ENCODE data around the gene FXR1. TPM values are rescaled to one million over a fixed set of nuclear protein-coding genes. Genes with fewer than 3 reads are reported as not detected.

FXR1 gene
- total and polyA plus RNA-seq, 2 of the 4 experiments (the other 2 are of a cell fraction), result 110 to 182 TPM

GRCh38 chr3:180911876-180912303 is 580 bp upstream of the FXR1 start:
- Histone ChIP-seq H3K9me1 (ENCODE audit: insufficient read depth, low read length) (no peaks in the 10 kb centered on the region), H3K27me3 (ENCODE audit: control insufficient read depth, insufficient read depth, low read length) (no peaks in the 10 kb centered on the region), H3K18ac (ENCODE audit: low read depth, low read length) (no peak overlapping the region; the same call in 1 of the 2 replicates), H2BK15ac (ENCODE audit: low read depth, low read length) (no peak overlapping the region), H3K36me3 (ENCODE audit: control insufficient read depth, insufficient read depth, low read length) (peaks cover 4% of the 10 kb centered on the region; the same call in 1 of the 2 replicates), H3K14ac (replicated peaks; ENCODE audit: low read depth, low read length) (peak overlapping the region; percentile 46; the same call in 1 of the 2 replicates), H2AK5ac (ENCODE audit: low read depth, low read length) (no peak overlapping the region), H3K4me1 (ENCODE audit: control insufficient read depth, insufficient read depth, low read length) (no peaks in the 10 kb centered on the region), H4K5ac (ENCODE audit: low read depth, low read length) (0 out of 2 replicates have a peak overlapping the region, but pooled peaks have one; percentile 2), H2BK5ac (ENCODE audit: low read depth, low read length, poor library complexity, severe bottlenecking) (no peak overlapping the region), H2BK20ac (ENCODE audit: low read depth, low read length) (no peak overlapping the region), H3K27ac (ENCODE audit: insufficient read depth, low read length) (0 out of 2 replicates have a peak overlapping the region, but pooled peaks have one; percentile 9), H2AFZ (replicated peaks; ENCODE audit: low read length, poor library complexity) (peak overlapping the region; percentile 96), H3K4ac (ENCODE audit: low read depth, low read length) (no peak overlapping the region), H2AK9ac (replicated peaks; ENCODE audit: low read depth, low read length, poor library complexity) (no peak overlapping the region), H3K56ac (ENCODE audit: extremely low read depth, insufficient read depth, low read length) (no peak overlapping the region; the same call in 1 of the 2 replicates), H3K4me3 (ENCODE audit: insufficient read depth, low read depth, low read length) (peak overlapping the region; percentile 99), H3K79me1 (ENCODE audit: low read depth in 1 of 2, low read length in 2 of 2) (no peaks in the 10 kb centered on the region; a peak in 1 of 4 replicates), H2BK120ac (ENCODE audit: low read depth, low read length) (no peak overlapping the region), H3K9me3 (ENCODE audit: control insufficient read depth, insufficient read depth, low read length) (no peaks in the 10 kb centered on the region), H3K4me2 (ENCODE audit: low read depth, low read length) (peak overlapping the region; percentile 73), H4K8ac (ENCODE audit: low read depth in 2 of 2, low read length in 2 of 2) (peak overlapping the region; percentile 72 to 89; a peak in 3 of 4 replicates), H3K9ac (ENCODE audit: low read depth, low read length) (peak overlapping the region; percentile 46), H4K91ac (ENCODE audit: insufficient read depth, low read depth, low read length) (no peak overlapping the region), H3K23ac (ENCODE audit: low read depth, low read length) (peak overlapping the region; percentile 85; the same call in 1 of the 2 replicates), H4K20me1 (ENCODE audit: insufficient read depth, low read length) (peaks cover 32% of the 10 kb centered on the region)
- dilution Hi-C loops (cut with HindIII; ENCODE audit: low sequenced_read_pairs, unreplicated experiment) (no loop called here), intact Hi-C loops (cut with micrococcal nuclease) (loop anchor here (2.0 kb wide), 1 partner anchor 15 kb away; no protein-coding TSS in a partner anchor), in situ Hi-C loops (cut with MboI; ENCODE audit: low sequenced_read_pairs) (no loop called here)
- DNase-seq (no peak), ATAC-seq (ENCODE audit: low read depth) (no peak)
- 61% methylated on average over 3 of the region's 6 CpGs; no CpG with 5 or more reads in 1 of the 2 experiments for WGBS, 2 experiments (ENCODE audit: extremely low coverage in 2 of 2, insufficient read length in 1 of 2)
- no peak for TF ChIP-seq CHD1 (IDR thresholded peaks at IDR 0.05; ENCODE audit: low read depth, low read length)
- no peak for TF ChIP-seq RFX5 (IDR thresholded peaks at IDR 0.05; ENCODE audit: low read depth, low read length)
- TF ChIP-seq POLR2A (IDR thresholded peaks at IDR 0.05; ENCODE audit: low read depth, low read length), result no peak
- TF ChIP-seq RAD21 (IDR thresholded peaks at IDR 0.05; ENCODE audit: low read length), result no peak
- no peak for TF ChIP-seq MXI1 (IDR thresholded peaks at IDR 0.05; ENCODE audit: borderline replicate concordance, low read depth, low read length)
- TF ChIP-seq FOS (IDR thresholded peaks at IDR 0.05; ENCODE audit: low read depth, low read length), result no peak
- TF ChIP-seq RCOR1 (IDR thresholded peaks at IDR 0.05; ENCODE audit: insufficient replicate concordance, low read length), result no peak
- TF ChIP-seq MAZ (IDR thresholded peaks at IDR 0.05; ENCODE audit: borderline replicate concordance, low read depth, low read length), result no peak
- TF ChIP-seq, protein P1, sequence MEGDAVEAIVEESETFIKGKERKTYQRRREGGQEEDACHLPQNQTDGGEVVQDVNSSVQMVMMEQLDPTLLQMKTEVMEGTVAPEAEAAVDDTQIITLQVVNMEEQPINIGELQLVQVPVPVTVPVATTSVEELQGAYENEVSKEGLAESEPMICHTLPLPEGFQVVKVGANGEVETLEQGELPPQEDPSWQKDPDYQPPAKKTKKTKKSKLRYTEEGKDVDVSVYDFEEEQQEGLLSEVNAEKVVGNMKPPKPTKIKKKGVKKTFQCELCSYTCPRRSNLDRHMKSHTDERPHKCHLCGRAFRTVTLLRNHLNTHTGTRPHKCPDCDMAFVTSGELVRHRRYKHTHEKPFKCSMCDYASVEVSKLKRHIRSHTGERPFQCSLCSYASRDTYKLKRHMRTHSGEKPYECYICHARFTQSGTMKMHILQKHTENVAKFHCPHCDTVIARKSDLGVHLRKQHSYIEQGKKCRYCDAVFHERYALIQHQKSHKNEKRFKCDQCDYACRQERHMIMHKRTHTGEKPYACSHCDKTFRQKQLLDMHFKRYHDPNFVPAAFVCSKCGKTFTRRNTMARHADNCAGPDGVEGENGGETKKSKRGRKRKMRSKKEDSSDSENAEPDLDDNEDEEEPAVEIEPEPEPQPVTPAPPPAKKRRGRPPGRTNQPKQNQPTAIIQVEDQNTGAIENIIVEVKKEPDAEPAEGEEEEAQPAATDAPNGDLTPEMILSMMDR (conservative IDR thresholded peaks at IDR 0.05; ENCODE audit: low read depth, low read length), result no peak
- no peak for TF ChIP-seq NFE2L2 (IDR thresholded peaks at IDR 0.05; ENCODE audit: low read depth, low read length)
- TF ChIP-seq BHLHE40 (IDR thresholded peaks at IDR 0.05; ENCODE audit: low read depth, low read length), result no peak
- TF ChIP-seq, protein P2, sequence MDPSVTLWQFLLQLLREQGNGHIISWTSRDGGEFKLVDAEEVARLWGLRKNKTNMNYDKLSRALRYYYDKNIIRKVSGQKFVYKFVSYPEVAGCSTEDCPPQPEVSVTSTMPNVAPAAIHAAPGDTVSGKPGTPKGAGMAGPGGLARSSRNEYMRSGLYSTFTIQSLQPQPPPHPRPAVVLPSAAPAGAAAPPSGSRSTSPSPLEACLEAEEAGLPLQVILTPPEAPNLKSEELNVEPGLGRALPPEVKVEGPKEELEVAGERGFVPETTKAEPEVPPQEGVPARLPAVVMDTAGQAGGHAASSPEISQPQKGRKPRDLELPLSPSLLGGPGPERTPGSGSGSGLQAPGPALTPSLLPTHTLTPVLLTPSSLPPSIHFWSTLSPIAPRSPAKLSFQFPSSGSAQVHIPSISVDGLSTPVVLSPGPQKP (IDR thresholded peaks at IDR 0.05; ENCODE audit: borderline replicate concordance, low read depth, low read length), result no peak
- TF ChIP-seq MAFK (IDR thresholded peaks at IDR 0.05; ENCODE audit: low read depth, low read length), result no peak
- TF ChIP-seq USF2 (IDR thresholded peaks at IDR 0.05; ENCODE audit: low read depth, low read length), result no peak
- no peak for TF ChIP-seq SMC3 (IDR thresholded peaks at IDR 0.05; ENCODE audit: low read depth, low read length)
- CTCF ChIA-PET, result interaction anchor here (0.8 to 1.7 kb wide), 3 partner anchors 10 to 24 kb away, joined by 3 to 8 read pairs (median 3); no protein-coding TSS in a partner anchor
- POLR2A ChIA-PET (ENCODE audit: unreplicated experiment), result no interaction called here
- no TSS peak for BruUV-seq (replicated peaks)
